ENCODE results near the gene KCMF1. TPM values are rescaled to one million over a fixed set of nuclear protein-coding genes. Genes with fewer than 3 reads are reported as not detected.
A peak's percentile ranks its signal among the peaks of the same experiment; 100 is the strongest.

KCMF1 gene
- polyA plus RNA-seq, 2 of the 4 experiments (the other 2 are of a cell fraction) = 77.8 to 221 TPM

- TF ChIP-seq FOSB (CRISPR knock-in tag; IDR thresholded peaks at IDR 0.05) = no peak
- TF ChIP-seq, protein P1, sequence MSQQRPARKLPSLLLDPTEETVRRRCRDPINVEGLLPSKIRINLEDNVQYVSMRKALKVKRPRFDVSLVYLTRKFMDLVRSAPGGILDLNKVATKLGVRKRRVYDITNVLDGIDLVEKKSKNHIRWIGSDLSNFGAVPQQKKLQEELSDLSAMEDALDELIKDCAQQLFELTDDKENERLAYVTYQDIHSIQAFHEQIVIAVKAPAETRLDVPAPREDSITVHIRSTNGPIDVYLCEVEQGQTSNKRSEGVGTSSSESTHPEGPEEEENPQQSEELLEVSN (IDR thresholded peaks at IDR 0.05; ENCODE audit: borderline replicate concordance, low read depth) = no peak
These were observed 45.5 kb downstream of the KCMF1 start (continued) for GRCh38 chr2:85016446-85016845.

GRCh38 chr2:85017411-85018048, 46.6 kb downstream of the KCMF1 start:
- peak overlapping the region; percentile 50 to 60; a peak in 4 of 6 replicates for H3K27ac ChIP-seq
- ChIA-PET POLR2A (interaction anchor here (0.5 to 1.2 kb wide), 3 partner anchors 46 to 342 kb away, joined by 3 to 7 read pairs (median 3); partner anchors contain the start of gene KCMF1), CTCF (interaction anchor here (0.7 to 5.5 kb wide), 28 partner anchors 9 to 297 kb away, joined by 3 to 39 read pairs (median 4); no protein-coding TSS in a partner anchor)
- ATAC-seq = no peak
- WGBS (ENCODE audit: missing lambda C conversion rate) = 17% methylated on average over 5 of the region's 5 CpGs
- H3K4me2 ChIP-seq = peak overlapping the region; percentile 60
- H3K4me3 ChIP-seq = no peak overlapping the region
- DNase-seq (ENCODE audit: low read depth in 1 of 2, low spot score in 1 of 2) = no peak
- TF ChIP-seq CHD4 (IDR thresholded peaks at IDR 0.05; ENCODE audit: borderline replicate concordance) = no peak
- TF ChIP-seq RAD21 (conservative IDR thresholded peaks at IDR 0.05 in 1 of 2, IDR thresholded peaks at IDR 0.05 in 1 of 2) = peak; percentile 27 to 37; a peak in 2 of 5 replicates
- TF ChIP-seq, protein P2, sequence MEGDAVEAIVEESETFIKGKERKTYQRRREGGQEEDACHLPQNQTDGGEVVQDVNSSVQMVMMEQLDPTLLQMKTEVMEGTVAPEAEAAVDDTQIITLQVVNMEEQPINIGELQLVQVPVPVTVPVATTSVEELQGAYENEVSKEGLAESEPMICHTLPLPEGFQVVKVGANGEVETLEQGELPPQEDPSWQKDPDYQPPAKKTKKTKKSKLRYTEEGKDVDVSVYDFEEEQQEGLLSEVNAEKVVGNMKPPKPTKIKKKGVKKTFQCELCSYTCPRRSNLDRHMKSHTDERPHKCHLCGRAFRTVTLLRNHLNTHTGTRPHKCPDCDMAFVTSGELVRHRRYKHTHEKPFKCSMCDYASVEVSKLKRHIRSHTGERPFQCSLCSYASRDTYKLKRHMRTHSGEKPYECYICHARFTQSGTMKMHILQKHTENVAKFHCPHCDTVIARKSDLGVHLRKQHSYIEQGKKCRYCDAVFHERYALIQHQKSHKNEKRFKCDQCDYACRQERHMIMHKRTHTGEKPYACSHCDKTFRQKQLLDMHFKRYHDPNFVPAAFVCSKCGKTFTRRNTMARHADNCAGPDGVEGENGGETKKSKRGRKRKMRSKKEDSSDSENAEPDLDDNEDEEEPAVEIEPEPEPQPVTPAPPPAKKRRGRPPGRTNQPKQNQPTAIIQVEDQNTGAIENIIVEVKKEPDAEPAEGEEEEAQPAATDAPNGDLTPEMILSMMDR (IDR thresholded peaks at IDR 0.05) = peak; percentile 65
- TF ChIP-seq SMC3 (IDR thresholded peaks at IDR 0.05) = peak; percentile 49; the same call in 2 of the 3 replicates
- H3K4me1 ChIP-seq = peaks cover 69% of the 10 kb centered on the region
- H3K9me3 ChIP-seq = no peaks in the 10 kb centered on the region
- no peak for FAIRE-seq

DNA sequence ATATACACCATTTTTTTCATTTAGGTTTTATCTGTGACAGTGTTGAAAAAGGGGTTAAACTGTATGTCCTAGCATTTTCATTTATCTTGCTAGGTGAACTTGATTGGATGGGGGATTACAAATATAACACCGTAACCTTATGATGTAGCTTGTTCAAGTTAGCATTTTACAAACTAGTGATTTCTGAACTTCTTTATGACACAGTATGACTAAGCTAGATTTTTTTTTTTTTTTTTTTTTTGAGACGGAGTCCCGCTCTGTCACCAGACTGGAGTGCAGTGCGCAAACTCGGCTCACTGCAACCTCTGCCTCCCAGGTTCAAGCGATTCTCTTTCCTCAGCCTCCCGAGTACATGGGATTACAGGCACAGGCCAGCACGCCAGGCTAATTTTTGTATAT, 47.1 kb downstream of the KCMF1 start:
- Histone ChIP-seq H3K4me1 (peaks cover 65% of the 10 kb centered on the region), H3K9me3 (no peaks in the 10 kb centered on the region), H3K4me2 (peak overlapping the region; percentile 60), H3K27ac (peak overlapping the region; percentile 50 to 58; a peak in 4 of 6 replicates), H3K4me3 (no peak overlapping the region)
- ChIA-PET CTCF (interaction anchor here (0.7 to 5.5 kb wide), 27 partner anchors 9 to 296 kb away, joined by 3 to 39 read pairs (median 4); no protein-coding TSS in a partner anchor), POLR2A (interaction anchor here (1.0 to 1.2 kb wide), 2 partner anchors 47 to 92 kb away, joined by 3 to 7 read pairs; partner anchors contain the start of gene KCMF1)
- ATAC-seq = no peak
- no peak for FAIRE-seq
- TF ChIP-seq HEYL (CRISPR knock-in tag; IDR thresholded peaks at IDR 0.05) (no peak), HOXA7 (CRISPR knock-in tag; IDR thresholded peaks at IDR 0.05) (no peak), PHF8 (IDR thresholded peaks at IDR 0.05; ENCODE audit: borderline replicate concordance, low read depth) (no peak), BCL3 (IDR thresholded peaks at IDR 0.05) (no peak), CBX8 (IDR thresholded peaks at IDR 0.05) (no peak), HOXB5 (CRISPR knock-in tag; IDR thresholded peaks at IDR 0.05) (no peak), REST (IDR thresholded peaks at IDR 0.05) (no peak), CHD4 (IDR thresholded peaks at IDR 0.05; ENCODE audit: borderline replicate concordance) (no peak), ZC3H11A (IDR thresholded peaks at IDR 0.05) (no peak)
- TF ChIP-seq, protein P1 (IDR thresholded peaks at IDR 0.05; ENCODE audit: borderline replicate concordance, low read depth) = no peak
- DNase-seq (ENCODE audit: low read depth in 1 of 2, low spot score in 1 of 2) = no peak
- WGBS (ENCODE audit: missing lambda C conversion rate) = 64% methylated on average over 8 of the region's 8 CpGs
